Daoy (cell line): ENCODE results near the gene GM2A. TPM values are rescaled to one million over a fixed set of nuclear protein-coding genes. Genes with fewer than 3 reads are reported as not detected.

ENCODE experiments used
- DNase-seq: peaks from one replicate; pipeline ENCODE4 v3.0.0-alpha.2; 2015; ENCODE audit warnings: low read depth
- total RNA-seq: library from RNA; depleted of rRNA; stranded (reverse); fragments of >200 nt; shearing (Covaris generic); gene quantifications from 2 replicates; pipeline ENCODE4 v1.2.3, GENCODE V29; 2014; rRNA removed

GM2A gene
- 8.8 and 10.9 TPM in 2 replicates for total RNA-seq

DNA sequence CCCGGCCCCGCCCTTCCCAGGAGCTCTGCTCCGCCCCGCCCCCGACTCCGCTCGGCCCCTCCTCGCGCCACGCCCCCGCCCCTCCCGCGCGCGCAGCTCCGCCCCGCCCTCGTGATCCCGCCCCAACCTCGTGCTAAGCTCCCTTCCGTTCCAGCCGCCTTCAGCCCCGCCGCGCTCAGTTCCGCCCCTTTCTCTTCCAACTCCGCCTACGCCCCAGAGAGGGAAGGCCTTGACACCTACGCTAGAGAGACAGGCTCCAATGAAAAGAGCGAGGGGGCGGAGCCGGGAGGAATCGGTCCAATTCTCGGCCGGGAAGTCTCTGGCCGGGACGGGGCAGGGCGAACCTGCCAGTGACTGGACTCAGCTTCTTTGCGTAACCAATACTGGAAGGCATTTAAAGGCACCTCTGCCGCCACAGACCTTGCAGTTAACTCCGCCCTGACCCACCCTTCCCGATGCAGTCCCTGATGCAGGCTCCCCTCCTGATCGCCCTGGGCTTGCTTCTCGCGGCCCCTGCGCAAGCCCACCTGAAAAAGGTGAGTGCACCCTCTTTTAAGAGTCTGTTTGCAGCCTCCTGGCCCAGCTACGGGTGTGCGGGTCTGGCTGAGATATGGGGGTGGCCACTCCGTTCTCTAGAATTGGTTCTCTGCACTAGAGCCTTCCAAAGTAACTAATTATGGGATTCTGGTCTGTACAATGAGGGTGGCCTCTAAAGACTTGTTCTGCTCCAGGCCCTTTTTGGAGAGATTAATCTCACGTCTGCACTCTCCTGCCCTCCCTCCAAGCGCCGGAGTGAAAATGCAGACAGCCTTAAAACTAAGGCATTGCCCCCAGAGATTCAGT, at the start of gene GM2A:
Gene GM2A, plus strand, starts transcription at position 424 of the 843 bp plus-strand sequence. Its CDS starts 32 bp downstream, at position 456.
- DNase-seq = peak; percentile 100

DNA sequence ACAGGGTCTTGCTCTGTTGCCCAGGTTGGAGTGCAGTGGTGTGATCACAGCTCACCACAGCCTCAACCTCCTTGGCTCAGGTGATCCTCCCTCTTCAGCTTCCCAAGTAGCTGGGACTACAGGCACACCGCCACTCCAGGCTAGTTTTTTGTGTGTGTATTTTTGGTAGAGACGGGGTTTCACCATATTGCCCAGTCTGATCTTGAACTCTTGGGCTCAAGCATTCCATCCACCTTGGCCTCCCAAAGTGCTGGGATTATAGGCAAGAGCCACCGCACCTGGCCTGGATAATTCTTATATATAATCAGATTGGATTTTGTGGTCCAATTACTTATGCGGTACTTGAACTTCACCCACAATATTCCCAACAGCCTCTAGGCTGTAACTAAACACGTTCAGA, 48.9 kb upstream of the GM2A start:
- no peak for DNase-seq

DNA sequence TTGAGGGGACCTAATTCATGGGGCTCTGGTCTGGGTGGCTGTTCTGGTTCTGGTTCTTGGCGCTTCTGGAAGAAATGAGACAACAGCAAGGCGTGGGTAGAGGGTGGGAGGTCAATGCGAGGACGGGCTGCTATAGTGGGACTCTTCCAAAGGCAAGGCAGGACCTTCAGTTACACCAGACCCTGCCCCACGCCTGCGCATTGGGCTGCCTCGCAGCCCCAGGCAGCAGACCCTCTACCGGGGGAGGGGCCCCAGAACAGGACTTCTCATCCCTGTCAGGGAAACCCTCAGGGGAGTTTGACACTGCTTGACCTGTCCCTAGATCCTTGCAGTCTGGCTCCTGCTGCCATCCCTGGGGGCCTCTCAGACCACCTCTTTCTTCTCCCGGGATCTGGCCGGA, 47.6 kb upstream of the GM2A start:
- DNase-seq = no peak

DNA sequence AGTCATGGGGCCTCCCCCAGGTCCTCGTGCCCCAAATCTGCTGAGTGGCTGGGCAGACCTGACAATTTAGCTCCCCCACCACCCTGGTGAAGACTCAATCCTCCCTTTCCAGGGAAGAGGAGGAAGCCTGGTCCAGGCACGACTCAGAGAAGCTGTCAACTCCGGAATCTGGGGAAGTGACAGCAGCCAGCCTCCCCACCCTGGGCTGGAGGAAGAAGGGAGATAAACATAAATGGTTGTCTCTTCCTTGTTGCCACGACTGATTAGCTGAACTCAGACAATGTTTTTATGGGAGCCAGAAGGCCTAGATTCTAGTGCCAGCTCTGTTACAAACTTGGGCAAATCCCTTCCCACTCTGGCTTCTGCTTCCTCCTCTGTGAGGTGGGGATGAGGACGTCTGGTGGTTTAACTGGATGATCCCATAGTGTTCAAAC, 44.5 kb upstream of the GM2A start:
- no peak for DNase-seq

DNA sequence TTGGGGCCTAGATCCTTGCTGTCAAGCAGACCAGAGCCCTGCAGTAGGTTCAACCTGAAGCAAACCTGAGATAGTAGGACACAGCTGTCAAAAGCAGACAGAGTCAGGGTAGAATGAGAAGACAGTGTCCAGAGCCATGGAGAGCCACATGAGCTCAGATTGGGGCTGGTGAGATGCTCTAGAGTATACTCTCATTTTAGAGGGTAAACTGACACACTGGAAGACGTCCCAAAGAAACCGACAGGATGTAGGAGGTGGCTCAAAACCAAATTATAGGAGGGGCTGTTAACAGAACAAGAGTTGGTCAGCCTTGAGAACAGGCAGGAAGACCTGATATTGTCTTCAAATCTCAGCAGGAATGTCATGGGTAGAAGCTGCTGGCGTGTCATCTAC, 40.6 kb upstream of the GM2A start:
- no peak for DNase-seq

DNA sequence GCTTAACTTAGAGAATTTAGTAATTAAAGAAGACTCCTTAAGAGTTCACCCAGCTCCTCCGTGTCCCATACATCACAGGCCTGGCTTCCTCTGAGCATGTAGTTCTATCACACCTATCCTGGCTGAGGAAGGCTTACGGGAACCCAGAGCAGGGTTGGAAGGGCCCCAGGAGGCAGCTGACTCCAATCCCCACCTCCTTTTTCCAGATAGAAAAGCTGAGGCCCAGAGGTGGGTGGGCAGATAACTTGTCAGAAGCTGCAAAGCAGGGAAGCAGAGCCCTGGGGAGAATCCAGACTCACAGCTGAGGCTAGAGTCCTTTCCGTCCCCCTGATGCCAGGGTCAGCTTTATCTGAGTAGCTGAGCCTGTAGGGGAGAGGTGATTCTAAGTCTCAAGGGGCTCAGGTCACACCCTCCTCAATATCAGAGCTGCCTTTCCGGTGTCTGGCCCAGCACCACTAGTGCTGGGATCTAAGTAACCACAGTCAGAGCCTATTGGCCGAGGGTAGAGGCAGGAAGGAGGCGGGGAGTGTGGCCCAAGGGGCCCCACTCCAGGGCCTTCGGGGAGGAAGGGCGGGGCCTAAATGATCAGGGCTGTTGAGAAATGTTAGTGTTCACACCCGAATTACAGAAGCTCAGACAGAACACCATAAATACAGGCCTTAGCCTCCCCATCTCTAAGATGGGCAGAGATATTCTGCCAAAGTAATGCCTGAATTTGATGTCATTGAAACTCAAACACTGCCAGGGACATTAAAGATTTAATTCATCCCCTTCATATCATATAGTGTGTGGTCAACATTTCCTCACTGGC, 39.0 kb upstream of the GM2A start:
- DNase-seq = peak; percentile 82

DNA sequence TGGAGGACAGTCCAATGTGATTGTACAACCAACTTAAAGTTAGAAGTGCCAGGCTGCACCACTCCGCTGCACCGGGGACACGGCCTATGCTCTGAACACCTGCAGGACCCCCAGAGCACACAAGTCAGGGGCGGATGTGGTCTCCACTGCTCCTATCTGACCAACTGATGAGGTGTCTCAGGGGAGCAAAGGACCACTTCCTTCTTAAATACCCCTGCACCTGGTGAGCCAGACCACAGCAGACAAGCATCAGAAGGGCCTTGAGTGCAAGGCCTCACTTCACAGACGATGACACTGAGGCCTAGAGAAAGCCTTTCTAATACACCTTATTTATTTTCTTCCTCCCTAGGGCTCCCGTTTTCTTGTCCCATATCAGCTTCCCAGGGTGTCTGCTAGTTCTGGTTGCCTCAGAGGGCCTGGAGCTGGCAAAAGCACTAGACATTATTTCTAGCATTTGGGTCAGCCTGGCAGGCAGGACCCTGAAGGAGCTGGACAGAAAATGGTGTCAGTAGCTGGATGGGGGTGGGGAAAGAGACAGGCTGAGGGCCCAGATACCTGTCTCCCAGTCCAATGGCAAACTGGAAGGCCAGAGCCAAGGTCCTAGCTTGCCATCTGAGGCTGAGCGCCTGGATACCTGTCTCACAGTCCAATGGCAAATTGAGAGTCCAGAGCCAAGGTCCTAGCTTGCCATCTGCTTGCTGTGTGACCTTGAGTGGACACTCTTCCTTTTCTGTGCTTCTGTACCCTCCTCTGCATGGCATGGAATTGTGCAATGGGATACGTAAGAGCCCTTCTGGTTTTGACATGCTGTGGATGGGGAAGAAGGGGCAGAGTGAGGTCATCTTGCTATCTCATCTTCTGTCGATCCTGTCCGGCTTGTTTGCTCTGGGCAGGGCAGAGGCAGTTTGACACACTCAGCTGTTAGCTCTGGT, 38.1 kb upstream of the GM2A start:
- no peak for DNase-seq

DNA sequence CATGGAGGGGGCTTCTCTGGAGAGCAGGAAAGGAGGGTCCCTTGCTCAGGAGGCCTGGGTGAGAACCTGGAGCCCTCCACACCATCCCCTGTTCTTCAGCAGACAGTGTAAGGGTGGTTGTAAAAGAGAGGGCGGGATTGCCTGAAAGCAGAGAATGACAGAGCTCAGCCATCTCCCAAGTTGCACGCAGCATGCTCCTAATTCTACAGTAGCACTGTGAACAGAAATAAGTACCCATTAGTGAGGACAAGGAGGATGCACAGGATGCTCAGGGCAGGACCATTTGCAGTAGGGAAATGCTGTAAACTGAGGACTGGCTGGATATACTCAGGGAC, 37.5 kb upstream of the GM2A start:
- no peak for DNase-seq

DNA sequence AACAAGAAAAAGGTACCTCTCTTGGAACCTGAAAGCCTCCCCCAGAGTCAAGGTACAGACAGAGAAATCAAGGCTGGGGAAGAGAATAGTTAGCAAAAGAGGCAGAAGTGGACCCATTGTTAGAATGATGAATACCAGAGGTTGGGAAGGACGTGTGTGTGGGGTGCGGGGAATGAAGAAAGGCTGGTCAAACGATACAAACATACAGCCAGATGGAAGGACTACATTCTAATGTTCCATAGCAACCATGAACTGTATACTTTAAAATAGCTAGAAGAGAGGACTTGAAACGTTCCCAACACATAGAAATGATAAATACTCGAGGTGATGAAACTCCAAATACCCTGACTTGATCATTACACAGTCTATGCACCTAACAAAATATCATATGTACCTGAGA, 36.2 kb upstream of the GM2A start:
- DNase-seq = no peak

DNA sequence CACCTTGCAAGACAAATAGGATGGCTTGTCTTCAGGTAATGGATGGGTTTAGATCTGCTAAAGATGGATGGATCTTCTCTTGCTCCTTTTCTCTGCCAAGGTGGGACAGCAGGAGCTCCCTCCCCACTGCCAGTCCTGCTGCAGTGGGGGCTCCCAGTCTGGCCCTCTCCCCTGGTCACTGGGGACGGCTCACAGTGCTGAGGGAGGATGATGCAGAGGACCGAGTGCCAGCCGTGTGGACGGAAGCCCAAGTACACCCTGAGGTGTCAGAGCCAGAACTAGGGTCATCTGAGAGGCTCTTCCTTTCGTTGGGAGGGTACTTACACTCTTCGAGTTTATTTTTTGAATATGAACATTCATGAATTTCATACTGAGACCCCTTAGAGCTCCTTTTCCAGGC, 34.8 kb upstream of the GM2A start:
- no peak for DNase-seq

DNA sequence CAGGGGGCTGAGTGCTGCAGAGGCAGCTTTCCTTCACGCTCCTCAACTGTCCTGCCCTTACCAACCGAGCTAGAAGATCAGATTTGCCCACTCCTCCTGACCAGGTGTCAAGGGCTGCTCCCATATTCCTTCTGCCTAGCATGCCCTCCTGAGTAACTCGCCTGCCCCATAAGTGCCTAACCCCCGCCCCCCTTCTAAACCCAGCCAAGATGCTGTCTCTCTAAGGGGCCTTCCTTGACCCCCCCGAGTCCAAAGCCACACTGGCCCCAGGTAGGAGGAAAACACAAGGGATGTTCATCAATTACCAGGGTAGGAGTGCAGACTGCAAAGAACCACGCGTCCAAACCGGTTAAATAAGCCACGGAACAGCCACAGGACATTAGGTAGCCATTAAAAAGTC, 33.8 kb upstream of the GM2A start:
- no peak for DNase-seq

DNA sequence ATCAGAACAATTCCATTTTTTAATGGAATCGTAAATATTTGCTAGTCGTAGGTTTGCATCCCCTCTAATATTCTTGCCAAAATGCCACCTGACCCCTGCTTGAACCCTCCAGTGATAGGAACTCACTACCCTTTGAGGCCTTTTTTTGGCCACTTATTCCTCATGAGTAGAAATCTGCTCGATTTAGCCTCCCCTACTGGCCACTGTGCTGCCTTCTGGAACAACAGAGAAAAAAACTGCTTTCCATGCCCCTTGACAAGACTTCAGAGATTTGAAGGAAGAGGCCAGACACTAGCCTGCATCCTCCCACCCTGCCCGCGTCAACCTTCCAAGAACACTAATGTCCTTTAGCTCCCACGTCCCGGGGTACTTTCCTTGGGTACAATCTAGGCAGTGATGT, 33.2 kb upstream of the GM2A start:
- no peak for DNase-seq

DNA sequence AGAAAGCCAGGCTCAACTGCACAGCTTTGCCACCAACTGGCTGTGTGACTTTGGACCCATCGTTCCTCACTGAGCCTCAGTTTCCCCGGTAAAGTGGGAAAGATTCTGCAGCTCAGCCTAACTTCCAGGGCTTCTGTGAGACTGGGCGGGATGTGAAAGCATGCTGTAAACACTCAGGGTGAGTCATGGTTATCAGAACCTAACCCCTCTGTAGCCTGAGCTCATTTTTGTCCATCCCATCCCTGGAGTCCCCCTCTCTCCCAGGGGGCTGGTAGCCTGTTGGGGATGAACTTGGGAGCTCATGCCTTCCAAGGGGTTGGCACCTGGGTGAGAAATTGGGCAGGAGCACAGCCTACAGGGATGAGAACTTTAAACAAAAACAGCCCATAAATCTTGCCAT, 31.4 kb upstream of the GM2A start:
- peak; percentile 40 for DNase-seq

DNA sequence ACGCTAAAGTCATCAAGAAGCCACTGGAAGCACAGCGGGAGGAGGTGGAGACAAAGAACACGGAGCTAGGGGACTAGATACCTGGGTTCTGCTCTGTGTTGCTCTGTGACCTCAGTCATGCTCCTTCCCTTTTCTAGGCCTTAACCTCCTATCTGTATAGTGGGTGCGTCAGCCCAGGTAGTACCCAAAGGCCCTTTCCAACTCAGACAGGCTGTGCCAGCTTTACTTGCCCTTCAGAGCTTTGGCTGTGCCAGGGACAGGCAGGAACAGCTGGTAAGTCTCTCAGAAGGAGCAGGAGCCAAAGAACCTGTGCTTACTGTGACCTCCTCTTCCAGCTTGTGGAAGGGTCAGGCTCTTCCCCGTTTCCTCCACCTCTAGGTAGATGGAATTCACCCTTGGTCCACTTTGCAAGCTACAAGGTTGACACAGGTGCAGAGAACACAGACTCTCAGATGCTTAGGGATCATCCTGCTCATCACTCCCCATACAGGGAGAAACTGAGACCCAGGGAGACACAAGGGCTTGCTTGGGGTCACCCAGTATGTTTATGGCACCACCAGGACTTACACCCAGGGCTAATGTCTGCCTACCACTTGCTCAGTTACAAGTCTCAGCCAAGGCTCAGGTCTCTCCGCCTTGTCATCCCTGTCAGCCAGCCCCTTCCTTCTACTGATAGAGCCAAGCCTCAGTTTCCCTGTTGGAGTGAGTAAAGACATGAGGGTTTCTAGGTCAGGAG, 30.8 kb upstream of the GM2A start:
- DNase-seq = no peak

DNA sequence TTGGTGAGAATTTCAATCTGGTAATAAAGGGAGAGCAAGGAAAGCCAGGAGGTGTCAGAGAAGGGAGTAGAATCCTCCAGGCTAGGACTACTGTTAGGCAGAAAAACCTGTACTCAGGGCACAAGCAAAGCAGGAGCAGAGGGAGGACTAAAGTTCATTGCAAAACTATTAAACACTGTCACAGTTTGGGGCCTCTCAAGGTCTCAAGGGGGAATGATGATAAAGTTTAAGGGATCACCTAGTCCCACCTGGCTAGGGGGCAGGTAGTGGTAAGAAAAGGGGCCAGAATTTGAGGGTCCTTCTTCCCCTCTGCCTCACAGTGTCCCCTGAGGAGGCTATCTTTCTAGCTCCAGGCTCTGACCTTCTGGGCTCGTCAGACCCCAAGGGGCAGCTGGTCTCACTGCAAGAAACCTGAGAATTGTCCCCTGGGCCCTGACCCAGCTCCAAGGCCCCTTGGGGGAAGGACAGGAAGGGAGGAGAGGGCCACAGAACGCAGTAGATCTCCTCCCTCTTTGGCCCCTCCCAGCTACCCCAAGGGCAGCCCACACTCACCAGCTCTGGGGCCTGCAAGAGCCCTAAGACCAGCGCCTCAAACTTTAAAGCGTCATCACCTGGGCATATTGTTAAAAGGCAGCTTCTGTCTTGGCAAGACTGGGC, 30.1 kb upstream of the GM2A start:
- peak; percentile 15 for DNase-seq

DNA sequence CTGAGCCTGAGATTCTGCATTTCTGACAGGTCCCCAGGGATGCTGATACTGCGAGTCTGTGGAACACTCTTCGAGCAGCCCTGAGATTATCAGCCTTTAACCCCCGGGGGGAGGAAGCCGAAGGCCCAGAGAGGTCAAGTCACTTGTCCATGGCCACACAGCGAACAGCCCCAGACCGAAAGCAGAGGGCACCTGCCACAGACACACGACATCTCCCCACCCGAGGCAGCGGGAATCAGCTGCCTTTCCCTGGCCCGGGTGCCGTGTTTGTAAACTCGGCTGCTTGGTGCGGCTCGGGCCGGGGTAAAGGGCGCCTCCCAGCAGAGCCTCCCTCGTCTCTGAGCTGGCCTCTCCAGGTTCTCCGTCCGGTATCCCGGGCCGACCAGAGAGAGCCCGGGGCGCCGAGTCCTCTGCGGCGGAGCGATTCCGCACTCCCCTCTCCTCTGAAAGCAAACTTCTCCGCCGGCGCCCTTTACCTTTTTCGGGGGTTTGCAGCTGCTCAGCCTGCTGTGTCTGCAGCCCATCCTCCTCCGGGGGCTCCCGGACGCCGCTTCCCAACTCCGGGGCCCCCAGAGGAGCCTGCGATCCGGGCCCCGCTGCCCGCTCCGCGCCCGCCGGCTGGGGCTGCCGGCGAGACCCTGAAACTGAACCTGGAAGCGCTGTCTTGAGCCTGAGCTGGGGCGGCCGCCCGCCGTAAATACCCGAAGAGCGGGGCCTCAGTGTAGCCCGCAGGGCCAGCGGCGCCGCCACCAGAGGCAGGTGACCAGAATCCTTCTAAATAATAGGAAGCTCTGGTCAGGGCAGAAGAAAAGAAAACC, 29.3 kb upstream of the GM2A start, which contains the start of gene CCDC69:
Gene CCDC69, minus strand, starts transcription at position 646 of the 818 bp plus-strand sequence. Its CDS starts 122 bp downstream, at position 524.
- peak; percentile 69 for DNase-seq

DNA sequence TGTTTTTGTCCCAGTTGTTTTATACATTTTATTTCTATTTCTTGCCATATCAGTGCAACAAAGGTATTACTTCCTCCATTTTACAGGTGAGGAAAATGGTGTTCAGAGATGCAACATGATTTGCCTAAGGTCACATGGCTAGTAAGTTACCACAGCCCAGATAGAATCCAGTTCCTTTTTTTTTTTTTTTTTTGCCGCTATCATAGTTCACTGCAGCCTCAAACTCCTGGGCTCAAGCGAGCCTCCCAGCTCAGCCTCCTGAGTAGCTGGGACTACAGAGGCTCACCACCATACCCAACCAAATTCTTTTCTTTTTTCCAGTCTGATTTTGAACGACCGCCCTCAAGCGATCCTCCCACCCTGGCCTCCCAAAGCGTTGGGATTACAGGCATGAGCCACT, 28.6 kb upstream of the GM2A start:
- DNase-seq = no peak

DNA sequence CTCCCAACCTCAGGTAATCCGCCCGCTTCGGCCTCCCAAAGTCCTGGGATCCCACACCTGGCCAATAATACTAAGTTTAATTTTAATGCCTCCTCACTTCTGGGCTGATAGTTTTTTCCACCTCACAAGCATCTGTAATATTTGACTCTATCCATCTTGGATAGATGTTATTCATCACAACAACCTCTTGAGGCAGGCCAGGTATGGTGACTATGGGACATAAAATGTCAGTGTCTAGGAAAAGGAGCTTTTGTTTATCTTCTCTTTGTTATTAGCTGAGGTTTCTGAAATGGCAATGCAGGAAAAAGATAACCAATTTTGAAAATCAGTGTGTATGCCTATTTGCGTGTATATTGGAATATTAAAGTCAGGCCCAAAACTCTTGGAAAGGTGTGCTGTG, 27.9 kb upstream of the GM2A start:
- DNase-seq = no peak

DNA sequence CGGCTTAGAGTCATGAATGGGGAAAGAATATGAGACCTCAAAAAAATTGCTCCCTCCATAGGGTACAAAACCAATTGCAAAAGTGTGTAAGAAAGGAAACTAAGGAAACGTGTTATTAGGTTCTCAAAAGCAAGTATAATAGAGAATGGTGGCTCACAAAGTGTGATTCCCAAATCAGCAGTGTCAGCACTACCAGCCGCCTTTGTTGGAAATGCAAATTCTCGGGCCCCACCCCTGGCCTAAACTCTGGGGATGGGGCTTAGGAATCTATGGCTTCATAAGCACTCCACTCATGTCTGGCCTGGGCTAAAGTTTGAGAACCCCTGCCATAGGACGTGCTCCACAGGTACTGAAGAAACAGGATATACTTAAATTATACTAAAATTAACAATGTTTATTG, 27.5 kb upstream of the GM2A start:
- DNase-seq = no peak
